C4-2B (cell line): Measurements from ENCODE around the gene CSPG4.

Experiments used
- CTCF ChIP-seq: fragments of 450-650 bp; conservative IDR thresholded peaks from 2 replicates; pipeline ENCODE4 v1.5.1; 2017; ENCODE audit warnings: mild to moderate bottlenecking
- ZFX ChIP-seq: fragments of 450-650 bp; IDR thresholded peaks from 2 replicates; pipeline ENCODE4 v1.6.1; 2017

GRCh38 chr15:75650908-75651809 is 61.5 kb downstream of the CSPG4 start:
- TF ChIP-seq CTCF (no peak), ZFX (no peak)
